WTC11 (cell line): ENCODE measurements around the gene PSMG1. TPM values are rescaled to one million over a fixed set of nuclear protein-coding genes. Genes with fewer than 3 reads are reported as not detected.

Experiments
- ATAC-seq: fragments of 200-7000 bp; cut with Tn5 transposase; 2 replicates; pipeline ENCODE4 v1.10.0; 2021; ENCODE audit warnings: mild to moderate bottlenecking, moderate library complexity
- CTCF ChIA-PET: fragments of 300-600 bp; sonication (Branson Sonifier 250); formaldehyde crosslinking; loops from one replicate; lab custom pipeline; 2021; ENCODE audit warnings: antibody characterized with exemption; lab: Charles Lee
- POLR2A ChIA-PET: fragments of 350-600 bp; sonication (Branson Sonifier 250); formaldehyde crosslinking; loops from one replicate; lab custom pipeline; 2021; ENCODE audit warnings: antibody characterized with exemption; lab: Charles Lee
- DNase-seq: peaks from one replicate; pipeline ENCODE4 v3.0.0; 2021; ENCODE audit warnings: low spot score
- H3K27ac Mint-ChIP-seq: 2 replicates; pipeline ENCODE4 v1.8.0; 2021; ENCODE audit warnings: mixed read lengths
- H3K27me3 Mint-ChIP-seq: 2 replicates; pipeline ENCODE4 v1.8.0; 2021; ENCODE audit warnings: low read depth, mild to moderate bottlenecking, moderate library complexity, mixed read lengths
- H3K36me3 Mint-ChIP-seq: 2 replicates; pipeline ENCODE4 v1.8.0; 2021; ENCODE audit warnings: mixed read lengths
- H3K4me1 Mint-ChIP-seq: 2 replicates; pipeline ENCODE4 v1.8.0; 2022; ENCODE audit warnings: mixed read lengths
- H3K4me3 Mint-ChIP-seq: 2 replicates; pipeline ENCODE4 v1.8.0; 2021; ENCODE audit warnings: mild to moderate bottlenecking, moderate library complexity, mixed read lengths
- H3K9me3 Mint-ChIP-seq: 2 replicates; pipeline ENCODE4 v1.8.0; 2021; ENCODE audit warnings: mixed read lengths
- E2F5 ChIP-seq: sonication (generic); formaldehyde crosslinking; IDR thresholded peaks from 2 replicates; pipeline ENCODE4 v1.8.1; 2022; ENCODE audit warnings: mild to moderate bottlenecking, moderate library complexity, missing genetic modification reagents
- FOXP1 ChIP-seq: sonication (generic); formaldehyde crosslinking; IDR thresholded peaks from 2 replicates; pipeline ENCODE4 v1.8.0; 2022; ENCODE audit warnings: missing genetic modification reagents, mild to moderate bottlenecking, moderate library complexity, borderline replicate concordance
- HMGA2 ChIP-seq: fragments of 250-450 bp; sonication (Bioruptor Pico); IDR thresholded peaks from 2 replicates; pipeline ENCODE4 v1.4.0; 2021; ENCODE audit warnings: mild to moderate bottlenecking, moderate library complexity
- HMGXB4 ChIP-seq: sonication (generic); formaldehyde crosslinking; IDR thresholded peaks from 2 replicates; pipeline ENCODE4 v1.8.1; 2023; ENCODE audit warnings: mild to moderate bottlenecking, moderate library complexity, missing genetic modification reagents
- JUN ChIP-seq: sonication (generic); formaldehyde crosslinking; IDR thresholded peaks from 2 replicates; pipeline ENCODE4 v1.8.0; 2023; ENCODE audit warnings: mild to moderate bottlenecking, missing genetic modification reagents
- NFATC4 ChIP-seq: fragments of 250-450 bp; sonication (Bioruptor Pico); IDR thresholded peaks from 2 replicates; pipeline ENCODE4 v1.9.0; 2021; ENCODE audit warnings: mild to moderate bottlenecking
- SMAD3 ChIP-seq: sonication (generic); formaldehyde crosslinking; IDR thresholded peaks from 2 replicates; pipeline ENCODE4 v1.8.0; 2022; ENCODE audit warnings: missing genetic modification reagents, mild to moderate bottlenecking, borderline replicate concordance
- ZNF121 ChIP-seq: sonication (generic); formaldehyde crosslinking; IDR thresholded peaks from 2 replicates; pipeline ENCODE4 v1.8.0; 2023; ENCODE audit warnings: missing genetic modification reagents
- ZNF281 ChIP-seq: sonication (generic); formaldehyde crosslinking; IDR thresholded peaks from 2 replicates; pipeline ENCODE4 v1.8.0; 2023; ENCODE audit warnings: mild to moderate bottlenecking, missing genetic modification reagents
- ZNF532 ChIP-seq: fragments of 250-450 bp; sonication (Bioruptor Pico); IDR thresholded peaks from 2 replicates; pipeline ENCODE4 v1.9.0; 2021; ENCODE audit warnings: mild to moderate bottlenecking, borderline replicate concordance
- total RNA-seq: library from RNA; stranded (reverse); gene quantifications from 3 replicates; pipeline ENCODE4 v1.2.3, GENCODE V29; 2021
- TF ChIP-seq, protein P1 (sequence below): sonication (generic); formaldehyde crosslinking; IDR thresholded peaks from 2 replicates; pipeline ENCODE4 v1.8.1; 2023; ENCODE audit warnings: mild to moderate bottlenecking, missing genetic modification reagents
- TF ChIP-seq, protein P2 (sequence below): fragments of 250-450 bp; sonication (Bioruptor Pico); IDR thresholded peaks from 2 replicates; pipeline ENCODE4 v1.9.0; 2021; ENCODE audit warnings: mild to moderate bottlenecking
- TF ChIP-seq, protein P3 (sequence below): sonication (generic); formaldehyde crosslinking; IDR thresholded peaks from 2 replicates; pipeline ENCODE4 v1.8.1; 2023; ENCODE audit warnings: mild to moderate bottlenecking, missing genetic modification reagents, borderline replicate concordance
- TF ChIP-seq, protein P4 (sequence below): sonication (generic); formaldehyde crosslinking; IDR thresholded peaks from 2 replicates; pipeline ENCODE4 v1.8.1; 2022; ENCODE audit warnings: mild to moderate bottlenecking, missing genetic modification reagents, moderate library complexity, borderline replicate concordance

PSMG1 gene
- total RNA-seq, 1 experiment from 2014 or later = 70.4 TPM

DNA sequence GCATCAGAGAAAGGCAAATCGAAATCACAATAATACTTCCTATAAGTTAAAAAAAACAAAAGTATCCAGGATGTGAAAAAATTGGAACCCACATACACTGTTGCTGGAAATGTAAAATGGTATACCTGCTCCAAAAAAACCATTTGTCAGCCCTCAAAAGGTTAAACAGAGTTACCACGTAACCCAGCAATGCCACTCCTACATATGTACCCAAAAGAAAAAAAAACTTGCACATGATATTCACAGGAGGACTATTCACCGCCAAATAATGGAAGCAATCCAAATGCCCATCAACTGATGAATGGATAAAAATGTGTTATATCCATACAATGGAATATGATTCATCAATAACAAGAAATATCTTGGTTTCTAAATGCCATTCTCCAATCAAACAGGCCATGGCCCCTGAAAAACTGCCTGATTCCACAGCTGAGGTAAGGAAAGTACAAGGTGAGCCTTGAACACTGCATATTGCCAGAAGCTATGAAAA is 38.8 kb upstream of the PSMG1 start:
- H3K9me3 Mint-ChIP-seq = no peaks in the 10 kb centered on the region
- TF ChIP-seq SMAD3 (CRISPR knock-in tag) (no peak), ZNF281 (CRISPR knock-in tag) (no peak), HMGXB4 (CRISPR knock-in tag) (no peak), E2F5 (CRISPR knock-in tag) (no peak), FOXP1 (CRISPR knock-in tag) (no peak), ZNF532 (CRISPR knock-in tag) (no peak), HMGA2 (no peak), ZNF121 (CRISPR knock-in tag) (no peak), JUN (CRISPR knock-in tag) (no peak), NFATC4 (CRISPR knock-in tag) (no peak)
- TF ChIP-seq, protein P1, sequence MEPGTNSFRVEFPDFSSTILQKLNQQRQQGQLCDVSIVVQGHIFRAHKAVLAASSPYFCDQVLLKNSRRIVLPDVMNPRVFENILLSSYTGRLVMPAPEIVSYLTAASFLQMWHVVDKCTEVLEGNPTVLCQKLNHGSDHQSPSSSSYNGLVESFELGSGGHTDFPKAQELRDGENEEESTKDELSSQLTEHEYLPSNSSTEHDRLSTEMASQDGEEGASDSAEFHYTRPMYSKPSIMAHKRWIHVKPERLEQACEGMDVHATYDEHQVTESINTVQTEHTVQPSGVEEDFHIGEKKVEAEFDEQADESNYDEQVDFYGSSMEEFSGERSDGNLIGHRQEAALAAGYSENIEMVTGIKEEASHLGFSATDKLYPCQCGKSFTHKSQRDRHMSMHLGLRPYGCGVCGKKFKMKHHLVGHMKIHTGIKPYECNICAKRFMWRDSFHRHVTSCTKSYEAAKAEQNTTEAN = no peak
- TF ChIP-seq, protein P2, sequence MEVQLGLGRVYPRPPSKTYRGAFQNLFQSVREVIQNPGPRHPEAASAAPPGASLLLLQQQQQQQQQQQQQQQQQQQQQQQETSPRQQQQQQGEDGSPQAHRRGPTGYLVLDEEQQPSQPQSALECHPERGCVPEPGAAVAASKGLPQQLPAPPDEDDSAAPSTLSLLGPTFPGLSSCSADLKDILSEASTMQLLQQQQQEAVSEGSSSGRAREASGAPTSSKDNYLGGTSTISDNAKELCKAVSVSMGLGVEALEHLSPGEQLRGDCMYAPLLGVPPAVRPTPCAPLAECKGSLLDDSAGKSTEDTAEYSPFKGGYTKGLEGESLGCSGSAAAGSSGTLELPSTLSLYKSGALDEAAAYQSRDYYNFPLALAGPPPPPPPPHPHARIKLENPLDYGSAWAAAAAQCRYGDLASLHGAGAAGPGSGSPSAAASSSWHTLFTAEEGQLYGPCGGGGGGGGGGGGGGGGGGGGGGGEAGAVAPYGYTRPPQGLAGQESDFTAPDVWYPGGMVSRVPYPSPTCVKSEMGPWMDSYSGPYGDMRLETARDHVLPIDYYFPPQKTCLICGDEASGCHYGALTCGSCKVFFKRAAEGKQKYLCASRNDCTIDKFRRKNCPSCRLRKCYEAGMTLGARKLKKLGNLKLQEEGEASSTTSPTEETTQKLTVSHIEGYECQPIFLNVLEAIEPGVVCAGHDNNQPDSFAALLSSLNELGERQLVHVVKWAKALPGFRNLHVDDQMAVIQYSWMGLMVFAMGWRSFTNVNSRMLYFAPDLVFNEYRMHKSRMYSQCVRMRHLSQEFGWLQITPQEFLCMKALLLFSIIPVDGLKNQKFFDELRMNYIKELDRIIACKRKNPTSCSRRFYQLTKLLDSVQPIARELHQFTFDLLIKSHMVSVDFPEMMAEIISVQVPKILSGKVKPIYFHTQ (CRISPR knock-in tag) = no peak
- TF ChIP-seq, protein P3, sequence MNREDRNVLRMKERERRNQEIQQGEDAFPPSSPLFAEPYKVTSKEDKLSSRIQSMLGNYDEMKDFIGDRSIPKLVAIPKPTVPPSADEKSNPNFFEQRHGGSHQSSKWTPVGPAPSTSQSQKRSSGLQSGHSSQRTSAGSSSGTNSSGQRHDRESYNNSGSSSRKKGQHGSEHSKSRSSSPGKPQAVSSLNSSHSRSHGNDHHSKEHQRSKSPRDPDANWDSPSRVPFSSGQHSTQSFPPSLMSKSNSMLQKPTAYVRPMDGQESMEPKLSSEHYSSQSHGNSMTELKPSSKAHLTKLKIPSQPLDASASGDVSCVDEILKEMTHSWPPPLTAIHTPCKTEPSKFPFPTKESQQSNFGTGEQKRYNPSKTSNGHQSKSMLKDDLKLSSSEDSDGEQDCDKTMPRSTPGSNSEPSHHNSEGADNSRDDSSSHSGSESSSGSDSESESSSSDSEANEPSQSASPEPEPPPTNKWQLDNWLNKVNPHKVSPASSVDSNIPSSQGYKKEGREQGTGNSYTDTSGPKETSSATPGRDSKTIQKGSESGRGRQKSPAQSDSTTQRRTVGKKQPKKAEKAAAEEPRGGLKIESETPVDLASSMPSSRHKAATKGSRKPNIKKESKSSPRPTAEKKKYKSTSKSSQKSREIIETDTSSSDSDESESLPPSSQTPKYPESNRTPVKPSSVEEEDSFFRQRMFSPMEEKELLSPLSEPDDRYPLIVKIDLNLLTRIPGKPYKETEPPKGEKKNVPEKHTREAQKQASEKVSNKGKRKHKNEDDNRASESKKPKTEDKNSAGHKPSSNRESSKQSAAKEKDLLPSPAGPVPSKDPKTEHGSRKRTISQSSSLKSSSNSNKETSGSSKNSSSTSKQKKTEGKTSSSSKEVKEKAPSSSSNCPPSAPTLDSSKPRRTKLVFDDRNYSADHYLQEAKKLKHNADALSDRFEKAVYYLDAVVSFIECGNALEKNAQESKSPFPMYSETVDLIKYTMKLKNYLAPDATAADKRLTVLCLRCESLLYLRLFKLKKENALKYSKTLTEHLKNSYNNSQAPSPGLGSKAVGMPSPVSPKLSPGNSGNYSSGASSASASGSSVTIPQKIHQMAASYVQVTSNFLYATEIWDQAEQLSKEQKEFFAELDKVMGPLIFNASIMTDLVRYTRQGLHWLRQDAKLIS = no peak
- TF ChIP-seq, protein P4, sequence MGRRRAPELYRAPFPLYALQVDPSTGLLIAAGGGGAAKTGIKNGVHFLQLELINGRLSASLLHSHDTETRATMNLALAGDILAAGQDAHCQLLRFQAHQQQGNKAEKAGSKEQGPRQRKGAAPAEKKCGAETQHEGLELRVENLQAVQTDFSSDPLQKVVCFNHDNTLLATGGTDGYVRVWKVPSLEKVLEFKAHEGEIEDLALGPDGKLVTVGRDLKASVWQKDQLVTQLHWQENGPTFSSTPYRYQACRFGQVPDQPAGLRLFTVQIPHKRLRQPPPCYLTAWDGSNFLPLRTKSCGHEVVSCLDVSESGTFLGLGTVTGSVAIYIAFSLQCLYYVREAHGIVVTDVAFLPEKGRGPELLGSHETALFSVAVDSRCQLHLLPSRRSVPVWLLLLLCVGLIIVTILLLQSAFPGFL = no peak
- ATAC-seq (no peak), DNase-seq (no peak)
- H3K36me3 Mint-ChIP-seq = peaks cover 44% of the 10 kb centered on the region
- H3K27ac Mint-ChIP-seq = no peak overlapping the region
- H3K27me3 Mint-ChIP-seq = no peaks in the 10 kb centered on the region
- ChIA-PET POLR2A (no interaction called here), CTCF (no interaction called here)
- no peaks in the 10 kb centered on the region for H3K4me1 Mint-ChIP-seq
- no peak overlapping the region for H3K4me3 Mint-ChIP-seq
